GM23248 (cell line): ENCODE results near the gene SH3GL1.

ENCODE experiments used
- EZH2 ChIP-seq: fragments of 200-600 bp; sonication (generic); IDR thresholded peaks from 2 replicates; pipeline ENCODE4 v1.6.1; 2018; ENCODE audit warnings: antibody characterized with exemption, mild to moderate bottlenecking; ENCODE audit not compliant: insufficient read depth, poor library complexity, severe bottlenecking
- EZH2phosphoT487 ChIP-seq: fragments of 200-600 bp; sonication (generic); IDR thresholded peaks from 2 replicates; pipeline ENCODE4 v1.6.1; 2018; ENCODE audit warnings: antibody characterized with exemption, moderate library complexity, mild to moderate bottlenecking, low read depth; ENCODE audit not compliant: insufficient read depth

GRCh38 chr19:4448147-4448985, 48.0 kb upstream of the SH3GL1 start:
- TF ChIP-seq EZH2 = no peak
- no peak for TF ChIP-seq EZH2phosphoT487
